KMS-11 (cell line): Measurements from ENCODE around the gene DNM3.

Experiments
- H2AFZ ChIP-seq: fragments of 200-600 bp; sonication (generic); 2 replicates; pipeline ENCODE4 v1.6.1; 2016; ENCODE audit warnings: antibody characterized with exemption, mixed run types, low read depth
- H3K27ac ChIP-seq: fragments of 200-600 bp; sonication (generic); 2 replicates; pipeline ENCODE4 v1.6.1; 2016; ENCODE audit warnings: mild to moderate bottlenecking, mixed run types
- H3K27me3 ChIP-seq: fragments of 200-600 bp; sonication (generic); 2 replicates; pipeline ENCODE4 v1.6.1; 2017; ENCODE audit warnings: mild to moderate bottlenecking, low read depth, mixed run types, moderate library complexity; ENCODE audit not compliant: insufficient read depth
- H3K36me3 ChIP-seq: fragments of 200-600 bp; sonication (generic); 2 replicates; pipeline ENCODE4 v1.6.1; 2017; ENCODE audit warnings: mild to moderate bottlenecking, mixed run types; ENCODE audit not compliant: insufficient read depth
- H3K4me1 ChIP-seq: fragments of 200-600 bp; sonication (generic); 2 replicates; pipeline ENCODE4 v1.6.1; 2016; ENCODE audit warnings: mild to moderate bottlenecking, low read depth, mixed run types; ENCODE audit not compliant: poor library complexity, severe bottlenecking
- H3K4me2 ChIP-seq: fragments of 200-600 bp; sonication (generic); 2 replicates; pipeline ENCODE4 v1.7.0; 2016; ENCODE audit warnings: mild to moderate bottlenecking, mixed run types
- H3K4me3 ChIP-seq: fragments of 200-600 bp; sonication (generic); IDR thresholded peaks from 2 replicates; pipeline ENCODE4 v1.6.1; 2017; ENCODE audit warnings: low read depth, low read length, mixed read lengths; ENCODE audit not compliant: insufficient read depth
- H3K79me2 ChIP-seq: fragments of 200-600 bp; sonication (generic); 2 replicates; pipeline ENCODE4 v1.6.1; 2016; ENCODE audit warnings: low read depth, mixed run types; ENCODE audit not compliant: insufficient read depth
- H3K9ac ChIP-seq: fragments of 200-600 bp; sonication (generic); 2 replicates; pipeline ENCODE4 v1.6.1; 2016; ENCODE audit warnings: mild to moderate bottlenecking, mixed run types
- H4K20me1 ChIP-seq: fragments of 200-600 bp; sonication (generic); 2 replicates; pipeline ENCODE4 v1.6.1; 2016; ENCODE audit warnings: mild to moderate bottlenecking, mixed run types; ENCODE audit not compliant: insufficient read depth
- TF ChIP-seq, protein P1 (sequence below): fragments of 200-600 bp; sonication (generic); conservative IDR thresholded peaks from 2 replicates; pipeline ENCODE4 v1.6.1; 2017; ENCODE audit warnings: low read depth, mild to moderate bottlenecking, antibody characterized with exemption, low read length, moderate library complexity, mixed read lengths

Gene DNM3

GRCh38 chr1:171904778-171905450 is 63.6 kb downstream of the DNM3 start:
- Histone ChIP-seq H3K4me2 (no peak overlapping the region), H3K79me2 (no peaks in the 10 kb centered on the region), H4K20me1 (no peaks in the 10 kb centered on the region), H3K9ac (no peak overlapping the region), H2AFZ (no peak overlapping the region), H3K36me3 (no peaks in the 10 kb centered on the region), H3K4me3 (no peak overlapping the region), H3K27ac (no peak overlapping the region), H3K4me1 (peaks cover 21% of the 10 kb centered on the region), H3K27me3 (no peaks in the 10 kb centered on the region)
- TF ChIP-seq, protein P1, sequence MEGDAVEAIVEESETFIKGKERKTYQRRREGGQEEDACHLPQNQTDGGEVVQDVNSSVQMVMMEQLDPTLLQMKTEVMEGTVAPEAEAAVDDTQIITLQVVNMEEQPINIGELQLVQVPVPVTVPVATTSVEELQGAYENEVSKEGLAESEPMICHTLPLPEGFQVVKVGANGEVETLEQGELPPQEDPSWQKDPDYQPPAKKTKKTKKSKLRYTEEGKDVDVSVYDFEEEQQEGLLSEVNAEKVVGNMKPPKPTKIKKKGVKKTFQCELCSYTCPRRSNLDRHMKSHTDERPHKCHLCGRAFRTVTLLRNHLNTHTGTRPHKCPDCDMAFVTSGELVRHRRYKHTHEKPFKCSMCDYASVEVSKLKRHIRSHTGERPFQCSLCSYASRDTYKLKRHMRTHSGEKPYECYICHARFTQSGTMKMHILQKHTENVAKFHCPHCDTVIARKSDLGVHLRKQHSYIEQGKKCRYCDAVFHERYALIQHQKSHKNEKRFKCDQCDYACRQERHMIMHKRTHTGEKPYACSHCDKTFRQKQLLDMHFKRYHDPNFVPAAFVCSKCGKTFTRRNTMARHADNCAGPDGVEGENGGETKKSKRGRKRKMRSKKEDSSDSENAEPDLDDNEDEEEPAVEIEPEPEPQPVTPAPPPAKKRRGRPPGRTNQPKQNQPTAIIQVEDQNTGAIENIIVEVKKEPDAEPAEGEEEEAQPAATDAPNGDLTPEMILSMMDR, result no peak

- TF ChIP-seq, protein P1, result no peak
- Histone ChIP-seq H3K27ac (no peak overlapping the region), H3K4me1 (peaks cover 31% of the 10 kb centered on the region), H3K79me2 (no peaks in the 10 kb centered on the region), H3K4me3 (no peak overlapping the region), H3K4me2 (no peak overlapping the region), H3K27me3 (no peaks in the 10 kb centered on the region), H3K9ac (no peak overlapping the region), H4K20me1 (no peaks in the 10 kb centered on the region), H3K36me3 (no peaks in the 10 kb centered on the region), H2AFZ (no peak overlapping the region)
Observed at GRCh38 chr1:171909711-171910110, 68.4 kb downstream of the DNM3 start.

- peaks cover 27% of the 10 kb centered on the region for H3K4me1 ChIP-seq
- H3K27ac ChIP-seq, result no peak overlapping the region
- H3K4me3 ChIP-seq, result no peak overlapping the region
- H4K20me1 ChIP-seq, result no peaks in the 10 kb centered on the region
- TF ChIP-seq, protein P1, result no peak
- no peak overlapping the region for H3K4me2 ChIP-seq
- no peaks in the 10 kb centered on the region for H3K27me3 ChIP-seq
- no peak overlapping the region for H3K9ac ChIP-seq
- no peaks in the 10 kb centered on the region for H3K36me3 ChIP-seq
- no peak overlapping the region for H2AFZ ChIP-seq
- no peaks in the 10 kb centered on the region for H3K79me2 ChIP-seq
Observed at GRCh38 chr1:171910786-171911185, 69.5 kb downstream of the DNM3 start.

GRCh38 chr1:171911506-171911905 is 70.2 kb downstream of the DNM3 start:
- Histone ChIP-seq H3K36me3 (no peaks in the 10 kb centered on the region), H3K27me3 (no peaks in the 10 kb centered on the region), H2AFZ (no peak overlapping the region), H3K4me1 (peaks cover 27% of the 10 kb centered on the region), H3K4me2 (no peak overlapping the region), H4K20me1 (no peaks in the 10 kb centered on the region), H3K79me2 (no peaks in the 10 kb centered on the region), H3K4me3 (no peak overlapping the region), H3K27ac (no peak overlapping the region), H3K9ac (no peak overlapping the region)
- TF ChIP-seq, protein P1, result no peak
